Fibroblast of lung (primary cell): ENCODE data around the gene RTF1. TPM values are rescaled to one million over a fixed set of nuclear protein-coding genes. Genes with fewer than 3 reads are reported as not detected.

Experiments
- DNase-seq, 2 donors: peaks; one replicate each; pipeline versions ENCODE4 v3.0.0 to v3.0.0-alpha.2; 2010; ENCODE audit warnings: low read depth in 2 of 2
- H2AFZ ChIP-seq: 2 replicates; pipeline ENCODE4 v1.5.1; 2012; ENCODE audit warnings: low read length, control low read depth, inconsistent platforms
- H3K27ac ChIP-seq: 2 replicates; pipeline ENCODE4 v1.5.1; 2011; ENCODE audit warnings: low read length, control low read depth; ENCODE audit not compliant: insufficient read depth
- H3K27me3 ChIP-seq: 2 replicates; pipeline ENCODE4 v1.5.1; 2011; ENCODE audit warnings: mild to moderate bottlenecking, low read length; ENCODE audit not compliant: control insufficient read depth, insufficient read depth
- H3K36me3 ChIP-seq: 2 replicates; pipeline ENCODE4 v1.5.1; 2011; ENCODE audit warnings: low read length; ENCODE audit not compliant: control insufficient read depth, insufficient read depth
- H3K4me1 ChIP-seq: 2 replicates; pipeline ENCODE4 v1.5.1; 2011; ENCODE audit warnings: low read length; ENCODE audit not compliant: control insufficient read depth, insufficient read depth; ENCODE audit errors: extremely low read depth
- H3K4me2 ChIP-seq: 2 replicates; pipeline ENCODE4 v1.5.1; 2011; ENCODE audit warnings: low read length, control low read depth; ENCODE audit not compliant: insufficient read depth; ENCODE audit errors: extremely low read depth
- H3K4me3 ChIP-seq, 4 experiments: fragments of 200-600 bp in 1 of 4; sonication (generic) in 1 of 4; replicated peaks in 1 of 4; 2 replicates each; pipeline ENCODE4 v1.5.1; 2011 to 2016; ENCODE audit warnings: low read length in 4 of 4, low read depth in 3 of 4, mild to moderate bottlenecking in 3 of 4, control low read depth in 2 of 4, inconsistent platforms in 1 of 4, mixed read lengths in 1 of 4; ENCODE audit not compliant: insufficient read depth in 1 of 4; ENCODE audit errors: control extremely low read depth in 1 of 4
- H3K79me2 ChIP-seq: 2 replicates; pipeline ENCODE4 v1.5.1; 2012; ENCODE audit warnings: mild to moderate bottlenecking, low read length, inconsistent platforms; ENCODE audit not compliant: control insufficient read depth, insufficient read depth
- H3K9ac ChIP-seq: 2 replicates; pipeline ENCODE4 v1.5.1; 2011; ENCODE audit warnings: mild to moderate bottlenecking, low read length, control low read depth; ENCODE audit not compliant: insufficient read depth
- H3K9me3 ChIP-seq: 2 replicates; pipeline ENCODE4 v1.5.1; 2012; ENCODE audit warnings: low read depth, low read length; ENCODE audit not compliant: control insufficient read depth, insufficient read depth
- H4K20me1 ChIP-seq: 2 replicates; pipeline ENCODE4 v1.5.1; 2011; ENCODE audit warnings: low read length; ENCODE audit not compliant: control insufficient read depth, insufficient read depth; ENCODE audit errors: extremely low read depth
- EZH2 ChIP-seq: IDR thresholded peaks from 2 replicates; pipeline ENCODE4 v1.5.1; 2012; ENCODE audit warnings: low read length, control low read depth, mild to moderate bottlenecking; ENCODE audit errors: missing control alignments
- polyA plus RNA-seq, 2 donors: library from polyadenylated mRNA; depleted of rRNA in 1 of 2; stranded (reverse) in 1 of 2; unstranded in 1 of 2; fragments of >200 nt; gene quantifications; 2 replicates each; pipeline ENCODE4 v1.2.1, GENCODE V29; 2011 to 2012; ENCODE audit warnings: missing spikeins in 1 of 2
- total RNA-seq: library from RNA; depleted of rRNA; stranded (reverse); fragments of >200 nt; gene quantifications from 2 replicates; pipeline ENCODE4 v1.2.1, GENCODE V29; 2014
- TF ChIP-seq, protein P1 (sequence below), 2 donors: IDR thresholded peaks in 1 of 2; conservative IDR thresholded peaks in 1 of 2; 1 replicate in 1 of 2; 2 replicates in 1 of 2; pipeline ENCODE4 v1.5.1; 2011 to 2012; ENCODE audit warnings: low read length in 2 of 2, control low read depth in 1 of 2, inconsistent platforms in 1 of 2, low read depth in 1 of 2, mild to moderate bottlenecking in 1 of 2

RTF1 gene
- total and polyA plus RNA-seq, 2 donors (not counting 1 experiment from before 2014, with no cell fraction given): 16.0 to 38.9 TPM

DNA sequence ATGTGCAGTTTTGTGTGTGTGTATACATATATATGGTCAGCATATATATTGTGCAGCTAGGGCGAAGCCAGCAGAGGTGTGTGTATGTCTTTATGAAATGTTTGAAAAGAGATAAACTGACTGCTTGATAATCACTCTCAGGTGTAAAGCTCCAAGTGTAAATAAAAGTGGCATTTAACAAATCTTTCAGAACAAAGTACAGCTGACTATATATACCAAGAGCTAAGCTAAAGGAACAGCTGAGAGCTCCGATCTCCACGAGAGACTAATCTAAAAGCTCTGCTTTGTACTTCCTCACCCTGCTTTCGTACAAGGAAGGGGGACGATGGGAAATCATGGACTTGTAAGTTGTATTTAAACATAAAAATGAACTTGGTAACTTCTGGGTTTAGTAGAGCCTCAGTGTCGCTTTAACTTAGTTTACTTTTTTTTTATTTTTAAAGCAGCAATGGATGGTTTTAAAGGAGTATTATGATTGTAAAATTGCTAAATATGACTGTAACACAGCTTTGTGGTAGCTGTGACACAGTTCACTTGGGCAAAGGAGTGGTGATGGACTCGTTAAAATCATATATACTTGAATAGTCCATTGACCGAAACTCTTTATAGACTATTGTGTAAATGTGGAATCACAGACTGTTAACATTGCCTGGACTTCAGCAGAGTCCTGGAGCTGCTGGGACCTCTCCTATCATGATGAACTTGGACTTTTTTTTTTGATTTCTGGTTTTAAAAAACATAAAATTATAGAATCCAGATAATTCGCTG is 65.4 kb downstream of the RTF1 start:
- no peak for DNase-seq
- Histone ChIP-seq H3K27ac (no peak overlapping the region), H3K36me3 (peaks cover 17% of the 10 kb centered on the region), H3K4me1 (no peaks in the 10 kb centered on the region), H3K79me2 (no peaks in the 10 kb centered on the region), H3K4me2 (no peak overlapping the region), H4K20me1 (no peaks in the 10 kb centered on the region), H3K27me3 (no peaks in the 10 kb centered on the region), H3K4me3 (no peak overlapping the region), H3K9ac (no peak overlapping the region), H2AFZ (no peak overlapping the region), H3K9me3 (no peaks in the 10 kb centered on the region)
- no peak for TF ChIP-seq EZH2
- TF ChIP-seq, protein P1, sequence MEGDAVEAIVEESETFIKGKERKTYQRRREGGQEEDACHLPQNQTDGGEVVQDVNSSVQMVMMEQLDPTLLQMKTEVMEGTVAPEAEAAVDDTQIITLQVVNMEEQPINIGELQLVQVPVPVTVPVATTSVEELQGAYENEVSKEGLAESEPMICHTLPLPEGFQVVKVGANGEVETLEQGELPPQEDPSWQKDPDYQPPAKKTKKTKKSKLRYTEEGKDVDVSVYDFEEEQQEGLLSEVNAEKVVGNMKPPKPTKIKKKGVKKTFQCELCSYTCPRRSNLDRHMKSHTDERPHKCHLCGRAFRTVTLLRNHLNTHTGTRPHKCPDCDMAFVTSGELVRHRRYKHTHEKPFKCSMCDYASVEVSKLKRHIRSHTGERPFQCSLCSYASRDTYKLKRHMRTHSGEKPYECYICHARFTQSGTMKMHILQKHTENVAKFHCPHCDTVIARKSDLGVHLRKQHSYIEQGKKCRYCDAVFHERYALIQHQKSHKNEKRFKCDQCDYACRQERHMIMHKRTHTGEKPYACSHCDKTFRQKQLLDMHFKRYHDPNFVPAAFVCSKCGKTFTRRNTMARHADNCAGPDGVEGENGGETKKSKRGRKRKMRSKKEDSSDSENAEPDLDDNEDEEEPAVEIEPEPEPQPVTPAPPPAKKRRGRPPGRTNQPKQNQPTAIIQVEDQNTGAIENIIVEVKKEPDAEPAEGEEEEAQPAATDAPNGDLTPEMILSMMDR (conservative IDR thresholded peaks at IDR 0.05 in 1 of 2, IDR thresholded peaks at IDR 0.05 in 1 of 2; ENCODE audit: low read depth in 1 of 2, low read length in 2 of 2): no peak

- no peaks in the 10 kb centered on the region for H3K79me2 ChIP-seq
Observed at GRCh38 chr15:41483115-41483514, 66.2 kb downstream of the RTF1 start.

GRCh38 chr15:41483519-41483918 is 66.6 kb downstream of the RTF1 start:
- H3K9ac ChIP-seq: no peak overlapping the region
- H3K9me3 ChIP-seq: no peaks in the 10 kb centered on the region
- H3K4me3 ChIP-seq: no peak overlapping the region
- H3K27me3 ChIP-seq: no peaks in the 10 kb centered on the region
- H3K27ac ChIP-seq: no peak overlapping the region
- no peak overlapping the region for H3K4me2 ChIP-seq
- peaks cover 16% of the 10 kb centered on the region for H3K36me3 ChIP-seq
- no peaks in the 10 kb centered on the region for H4K20me1 ChIP-seq
- H3K4me1 ChIP-seq: no peaks in the 10 kb centered on the region
- no peaks in the 10 kb centered on the region for H3K79me2 ChIP-seq
- no peak for DNase-seq
- no peak overlapping the region for H2AFZ ChIP-seq
- no peak for TF ChIP-seq EZH2
- TF ChIP-seq, protein P1 (conservative IDR thresholded peaks at IDR 0.05 in 1 of 2, IDR thresholded peaks at IDR 0.05 in 1 of 2; ENCODE audit: low read depth in 1 of 2, low read length in 2 of 2): no peak

More at GRCh38 chr15:41483115-41483514, 66.2 kb downstream of the RTF1 start:
- Histone ChIP-seq H3K4me2 (no peak overlapping the region), H3K9ac (no peak overlapping the region), H2AFZ (no peak overlapping the region), H3K4me3 (no peak overlapping the region), H3K4me1 (no peaks in the 10 kb centered on the region), H3K27ac (no peak overlapping the region), H3K27me3 (no peaks in the 10 kb centered on the region), H3K9me3 (no peaks in the 10 kb centered on the region), H3K36me3 (peaks cover 17% of the 10 kb centered on the region), H4K20me1 (no peaks in the 10 kb centered on the region)
- no peak for DNase-seq
- TF ChIP-seq EZH2: no peak
- TF ChIP-seq, protein P1 (conservative IDR thresholded peaks at IDR 0.05 in 1 of 2, IDR thresholded peaks at IDR 0.05 in 1 of 2; ENCODE audit: low read depth in 1 of 2, low read length in 2 of 2): no peak
